Measurements from ENCODE around the gene HERC3.

HERC3 gene

GRCh38 chr4:88660446-88661294 lies 68.4 kb downstream of the HERC3 start:
- no peak for DNase-seq (ENCODE audit: low read depth, low spot score)

DNA sequence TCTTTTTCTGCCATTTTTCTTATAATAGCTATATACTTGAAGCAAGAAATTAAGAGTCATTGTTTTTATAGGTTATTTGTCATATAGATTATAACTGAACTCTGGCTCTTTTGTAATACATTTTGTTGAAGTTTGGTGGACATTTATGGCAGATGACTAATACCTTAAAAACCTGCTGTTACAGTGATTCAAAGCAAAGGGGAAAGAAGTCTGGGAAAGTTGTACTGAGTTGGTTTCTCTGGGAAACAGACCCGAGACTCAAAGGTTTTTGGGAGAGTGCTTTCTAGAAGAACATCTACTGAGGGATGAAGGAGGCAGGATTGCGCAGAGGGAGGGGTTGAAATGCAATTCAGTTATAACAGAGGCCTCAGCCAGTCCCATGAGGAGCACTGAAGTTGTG lies 69.5 kb downstream of the HERC3 start:
- no peak for DNase-seq (ENCODE audit: low read depth, low spot score)

- DNase-seq (ENCODE audit: low read depth, low spot score): no peak
Observed at GRCh38 chr4:88672987-88673386, 80.7 kb downstream of the HERC3 start.

DNA sequence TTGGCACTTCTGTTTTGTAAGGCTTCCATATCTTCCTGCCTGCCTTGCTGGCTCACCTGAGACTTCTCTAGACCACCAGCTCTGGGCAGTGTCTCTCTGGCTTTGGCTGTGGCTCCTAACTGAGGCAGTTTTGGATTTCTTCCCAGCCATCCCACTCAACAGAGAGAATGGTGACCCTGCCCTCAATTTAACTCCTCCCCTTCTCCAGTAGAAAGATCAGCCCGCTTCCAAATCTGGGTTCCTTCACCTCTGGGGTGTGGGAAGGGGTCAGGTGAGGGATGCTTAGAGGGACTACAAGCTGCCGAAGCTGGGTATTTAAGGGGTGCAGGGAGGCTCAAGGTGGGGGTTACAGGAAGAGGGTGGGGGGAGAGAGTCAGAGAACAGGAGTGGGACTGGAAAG lies 81.6 kb downstream of the HERC3 start:
- DNase-seq (ENCODE audit: low read depth, low spot score): no peak

- DNase-seq (ENCODE audit: low read depth, low spot score): no peak
Observed at GRCh38 chr4:88674565-88674964, 82.3 kb downstream of the HERC3 start.

GRCh38 chr4:88674979-88675378 lies 82.7 kb downstream of the HERC3 start:
- no peak for DNase-seq (ENCODE audit: low read depth, low spot score)

DNA sequence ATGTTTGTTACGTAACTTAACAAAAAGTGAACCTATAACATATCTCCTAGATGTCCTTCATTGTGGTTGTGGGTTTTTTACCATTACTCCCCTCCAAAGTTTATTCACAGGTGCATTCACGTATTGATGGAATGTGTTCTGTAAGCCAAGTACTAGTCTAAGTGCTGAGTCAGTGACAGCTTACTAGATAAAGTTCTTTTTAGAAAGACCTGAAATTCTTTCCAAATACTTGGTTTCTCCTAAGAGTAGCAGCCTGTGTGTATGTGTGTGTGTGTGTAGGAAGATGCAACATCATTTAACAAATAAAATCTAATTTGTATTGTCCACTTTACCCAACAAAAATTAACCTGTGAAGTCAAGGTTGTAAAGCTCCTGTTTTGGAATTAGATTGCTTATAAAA lies 83.3 kb downstream of the HERC3 start:
- no peak for DNase-seq (ENCODE audit: low read depth, low spot score)

GRCh38 chr4:88681209-88681608 lies 88.9 kb downstream of the HERC3 start:
- no peak for DNase-seq (ENCODE audit: low read depth, low spot score)

GRCh38 chr4:88690355-88690754 lies 98.1 kb downstream of the HERC3 start:
- DNase-seq (ENCODE audit: low read depth, low spot score): no peak

GRCh38 chr4:88693792-88694191 lies 101.5 kb downstream of the HERC3 start:
- DNase-seq (ENCODE audit: low read depth, low spot score): no peak

GRCh38 chr4:88696630-88697029 lies 104.3 kb downstream of the HERC3 start:
- DNase-seq (ENCODE audit: low read depth, low spot score): no peak

GRCh38 chr4:88697141-88697540 lies 104.9 kb downstream of the HERC3 start:
- DNase-seq (ENCODE audit: low read depth, low spot score): no peak

DNA sequence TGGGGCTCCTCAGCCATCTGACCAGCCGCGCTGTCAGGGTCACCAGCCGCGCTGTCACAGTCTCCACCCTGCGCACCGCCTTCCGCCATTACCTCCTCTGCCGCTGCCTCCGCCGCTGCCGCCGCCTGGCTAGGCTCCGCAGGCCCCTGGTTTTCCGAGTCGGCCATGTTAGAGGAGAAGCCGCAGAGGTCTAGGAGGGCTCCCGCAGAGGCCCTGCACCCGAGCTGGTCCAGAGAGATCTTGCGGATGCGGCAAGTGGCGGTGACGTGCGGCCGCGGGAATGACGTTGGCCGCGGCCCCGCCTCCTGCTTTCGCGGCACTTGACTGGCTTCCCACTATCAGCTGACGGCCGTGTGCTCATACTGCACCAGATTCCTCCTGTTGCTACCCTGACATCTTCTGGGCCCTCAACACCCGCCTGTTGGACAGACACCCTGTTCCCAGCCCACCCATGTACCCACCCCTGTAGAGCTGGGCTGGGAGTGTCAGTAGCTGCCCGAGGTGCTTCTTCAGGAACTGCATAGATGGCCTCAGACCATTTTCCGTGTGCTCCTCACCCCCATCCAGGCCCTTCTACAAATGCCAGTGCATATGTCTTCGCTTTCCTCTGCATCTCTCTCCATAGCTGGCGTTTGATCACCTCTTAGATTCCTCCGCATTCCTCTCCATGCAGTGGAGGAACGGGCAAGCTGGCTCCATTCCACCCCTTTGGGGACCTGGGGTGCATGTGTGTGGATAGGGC lies 105.5 kb downstream of the HERC3 start, which contains the start of gene NAP1L5:
NAP1L5 (minus strand) TSS at position 242 of the 742 bp plus-strand sequence; CDS start at position 167, 75 bp downstream.
- DNase-seq (ENCODE audit: low read depth, low spot score): peak; percentile 45

GRCh38 chr4:88698519-88698918 lies 106.2 kb downstream of the HERC3 start:
- no peak for DNase-seq (ENCODE audit: low read depth, low spot score)

DNA sequence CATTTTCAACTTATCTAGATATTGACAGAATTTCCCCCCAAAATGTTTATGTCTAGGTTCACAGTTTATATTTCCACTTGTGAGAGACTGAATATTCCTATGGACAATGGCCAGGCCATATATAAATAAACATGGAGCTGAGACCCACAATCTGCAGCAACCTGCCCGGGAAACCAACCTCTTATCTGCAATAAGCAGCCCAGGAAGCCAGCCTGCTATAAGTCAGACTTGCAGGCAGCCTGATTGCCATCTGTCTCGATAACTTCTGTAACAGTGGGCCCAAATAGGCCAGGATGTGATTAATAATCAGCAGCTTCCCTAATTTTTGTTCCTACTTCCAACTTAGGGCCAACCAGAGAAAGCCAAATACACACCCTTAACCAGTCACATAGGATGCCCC lies 110.5 kb downstream of the HERC3 start:
- DNase-seq (ENCODE audit: low read depth, low spot score): no peak

DNA sequence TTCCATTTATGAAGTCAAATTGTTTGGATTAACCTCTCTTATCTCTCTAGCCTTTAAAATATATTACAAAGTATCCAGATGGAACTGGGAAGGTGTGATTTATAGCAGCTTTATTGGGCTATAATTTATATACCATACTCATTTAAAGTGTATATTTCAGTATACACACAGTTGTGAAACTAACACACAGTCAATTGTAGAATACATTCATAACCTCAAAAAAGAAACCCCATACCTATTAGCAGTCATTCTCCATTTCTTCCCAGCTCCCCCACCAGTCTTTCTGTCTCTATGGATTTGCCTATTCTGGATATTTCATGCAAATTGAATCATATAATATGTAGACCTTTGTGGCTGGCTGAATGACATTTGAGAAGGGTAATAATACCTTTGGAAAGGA lies 112.9 kb downstream of the HERC3 start:
- no peak for DNase-seq (ENCODE audit: low read depth, low spot score)

GRCh38 chr4:88705805-88706492 lies 113.7 kb downstream of the HERC3 start:
- no peak for DNase-seq (ENCODE audit: low read depth, low spot score)

- DNase-seq (ENCODE audit: low read depth, low spot score): no peak
Observed at GRCh38 chr4:88706574-88706973, 114.3 kb downstream of the HERC3 start.

DNA sequence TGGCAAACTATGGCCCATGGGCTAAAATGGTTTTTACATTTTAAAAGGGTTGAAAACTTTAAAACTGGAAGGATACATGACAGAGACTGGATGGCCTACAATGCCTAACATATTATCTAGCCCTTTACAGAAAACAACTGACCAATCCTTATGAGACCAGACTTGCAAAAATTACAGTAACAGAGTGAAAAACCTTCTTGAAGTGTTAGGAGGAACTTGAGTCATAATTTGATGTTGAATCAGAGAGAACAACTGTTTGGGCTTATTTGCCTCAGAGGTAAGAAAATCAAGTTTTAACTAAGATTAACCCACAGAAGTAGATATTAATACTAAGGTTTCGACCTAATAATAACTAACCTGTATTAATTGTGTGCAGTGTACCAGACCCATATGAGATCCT lies 117.7 kb downstream of the HERC3 start:
- DNase-seq (ENCODE audit: low read depth, low spot score): no peak

- no peak for DNase-seq (ENCODE audit: low read depth, low spot score)
Observed at GRCh38 chr4:88713782-88714181, 121.5 kb downstream of the HERC3 start.

DNA sequence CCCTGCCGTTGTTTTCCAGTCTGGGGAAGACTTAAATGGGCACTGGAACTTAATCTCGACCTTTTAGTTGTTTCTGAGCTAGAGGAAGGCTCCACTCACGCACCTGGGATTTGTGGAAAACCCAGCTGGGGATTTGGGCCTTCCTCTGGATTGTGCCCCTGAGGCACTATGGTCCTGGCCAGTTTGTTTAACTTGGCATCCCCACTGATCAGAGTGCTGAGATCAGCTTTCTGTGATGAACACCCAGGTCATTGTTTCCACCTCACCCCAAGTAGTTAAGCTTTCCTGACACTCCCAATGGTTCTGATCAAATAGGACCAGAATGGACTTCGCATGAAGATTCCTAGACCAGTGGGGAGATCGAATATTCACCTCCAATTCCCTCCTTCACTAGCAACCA lies 125.8 kb downstream of the HERC3 start:
- no peak for DNase-seq (ENCODE audit: low read depth, low spot score)

- no peak for DNase-seq (ENCODE audit: low read depth, low spot score)
Observed at GRCh38 chr4:88719381-88719780, 127.1 kb downstream of the HERC3 start.
